ENCODE results near the gene KLHL18. TPM values are rescaled to one million over a fixed set of nuclear protein-coding genes. Genes with fewer than 3 reads are reported as not detected.
"Not testable (repeated sequence)": the region's sequence is repeated elsewhere in the genome, so short reads cannot be mapped to it uniquely, and the experiment has no call there.

KLHL18 gene
- total RNA-seq, 2 experiments from 2014 or later = 28.8 to 32.6 TPM

DNA sequence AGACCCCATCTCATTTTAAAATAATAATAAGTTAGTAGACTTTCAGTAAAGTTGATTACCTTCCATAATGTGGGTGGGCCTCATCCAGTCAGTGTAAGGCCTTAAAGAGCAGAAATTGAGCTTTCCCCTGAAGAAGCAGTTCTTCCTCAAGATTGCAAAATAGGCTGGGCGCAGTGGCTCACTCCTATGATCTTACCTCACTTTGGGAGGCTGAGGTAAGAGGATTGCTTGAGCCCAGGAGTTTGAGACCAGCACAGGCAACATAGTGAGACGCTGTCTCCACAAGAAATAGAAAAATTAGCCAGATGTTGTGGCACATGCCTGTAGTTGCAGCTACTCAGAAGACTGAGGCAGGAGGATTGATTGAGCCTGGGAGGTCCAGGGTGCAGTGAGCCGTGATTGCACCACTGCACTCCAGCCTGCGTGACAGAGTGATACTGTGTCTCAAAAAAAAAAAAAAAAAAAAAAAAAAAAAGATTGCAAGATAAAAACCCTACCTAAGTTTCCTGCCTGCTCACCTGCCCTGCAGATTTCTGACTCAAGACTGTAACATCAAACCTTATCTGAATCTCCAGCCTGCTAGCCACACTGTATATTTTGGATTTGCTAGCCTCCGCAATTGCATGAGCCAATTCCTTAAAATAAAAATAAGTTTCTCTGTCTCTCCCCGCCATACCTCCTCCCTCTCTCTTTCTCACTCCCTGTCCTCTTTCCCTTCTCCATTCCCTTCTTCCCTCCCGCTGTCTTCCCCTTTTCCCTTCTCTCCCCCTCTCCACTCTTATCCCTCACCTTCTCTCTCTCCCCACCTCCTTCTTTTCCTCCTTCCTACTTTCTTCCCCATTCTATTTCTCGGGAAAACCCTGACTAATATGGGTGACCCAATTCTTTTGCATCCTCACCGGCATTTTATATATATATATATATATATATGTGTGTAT is 16.9 kb downstream of the KLHL18 start:
- no peak for DNase-seq
- CTCF ChIA-PET = interaction anchor here (1.5 kb wide), 1 partner anchor 24 kb away, joined by 4 read pairs; no protein-coding TSS in a partner anchor
- H3K27me3 Mint-ChIP-seq = no peaks in the 10 kb centered on the region
- ATAC-seq = no peak
- TF ChIP-seq, protein P1, sequence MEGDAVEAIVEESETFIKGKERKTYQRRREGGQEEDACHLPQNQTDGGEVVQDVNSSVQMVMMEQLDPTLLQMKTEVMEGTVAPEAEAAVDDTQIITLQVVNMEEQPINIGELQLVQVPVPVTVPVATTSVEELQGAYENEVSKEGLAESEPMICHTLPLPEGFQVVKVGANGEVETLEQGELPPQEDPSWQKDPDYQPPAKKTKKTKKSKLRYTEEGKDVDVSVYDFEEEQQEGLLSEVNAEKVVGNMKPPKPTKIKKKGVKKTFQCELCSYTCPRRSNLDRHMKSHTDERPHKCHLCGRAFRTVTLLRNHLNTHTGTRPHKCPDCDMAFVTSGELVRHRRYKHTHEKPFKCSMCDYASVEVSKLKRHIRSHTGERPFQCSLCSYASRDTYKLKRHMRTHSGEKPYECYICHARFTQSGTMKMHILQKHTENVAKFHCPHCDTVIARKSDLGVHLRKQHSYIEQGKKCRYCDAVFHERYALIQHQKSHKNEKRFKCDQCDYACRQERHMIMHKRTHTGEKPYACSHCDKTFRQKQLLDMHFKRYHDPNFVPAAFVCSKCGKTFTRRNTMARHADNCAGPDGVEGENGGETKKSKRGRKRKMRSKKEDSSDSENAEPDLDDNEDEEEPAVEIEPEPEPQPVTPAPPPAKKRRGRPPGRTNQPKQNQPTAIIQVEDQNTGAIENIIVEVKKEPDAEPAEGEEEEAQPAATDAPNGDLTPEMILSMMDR (IDR thresholded peaks at IDR 0.05) = no peak
- H3K4me3 Mint-ChIP-seq = no peak overlapping the region
- H3K4me1 Mint-ChIP-seq (ENCODE audit: low read depth) = peaks cover 36% of the 10 kb centered on the region
- H3K36me3 Mint-ChIP-seq (ENCODE audit: low read depth) = peaks cover 30% of the 10 kb centered on the region
- no peaks in the 10 kb centered on the region for H3K9me3 Mint-ChIP-seq
- POLR2A ChIA-PET = interaction anchor here (1.0 kb wide), 1 partner anchor 10 kb away, joined by 3 read pairs; no protein-coding TSS in a partner anchor
- intact Hi-C loops (cut with micrococcal nuclease) = no loop called here
- no peak overlapping the region for H3K27ac Mint-ChIP-seq

DNA sequence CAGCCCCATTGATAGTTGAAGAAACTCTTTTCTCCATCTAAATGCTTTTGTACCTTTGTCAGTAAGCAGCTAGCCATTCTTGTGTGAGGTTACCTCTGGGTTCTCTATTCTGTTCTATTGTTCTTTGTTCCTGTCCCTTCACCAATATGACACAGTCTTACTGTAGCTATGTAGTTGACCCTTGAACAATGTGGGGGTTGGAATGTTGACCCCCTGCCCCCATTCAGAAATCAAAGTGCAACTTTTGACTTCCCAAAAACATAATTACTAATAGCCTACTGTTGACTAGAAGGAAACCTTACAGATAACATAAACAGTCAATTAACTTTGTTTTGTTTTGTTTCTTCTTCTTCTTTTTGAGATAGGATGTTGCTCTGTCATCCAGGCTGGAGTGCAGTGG is 18.7 kb downstream of the KLHL18 start:
- peaks cover 32% of the 10 kb centered on the region for H3K36me3 Mint-ChIP-seq (ENCODE audit: low read depth)
- H3K27ac Mint-ChIP-seq = no peak overlapping the region
- CTCF ChIA-PET = interaction anchor here (0.8 kb wide), 1 partner anchor 22 kb away, joined by 3 read pairs; no protein-coding TSS in a partner anchor

DNA sequence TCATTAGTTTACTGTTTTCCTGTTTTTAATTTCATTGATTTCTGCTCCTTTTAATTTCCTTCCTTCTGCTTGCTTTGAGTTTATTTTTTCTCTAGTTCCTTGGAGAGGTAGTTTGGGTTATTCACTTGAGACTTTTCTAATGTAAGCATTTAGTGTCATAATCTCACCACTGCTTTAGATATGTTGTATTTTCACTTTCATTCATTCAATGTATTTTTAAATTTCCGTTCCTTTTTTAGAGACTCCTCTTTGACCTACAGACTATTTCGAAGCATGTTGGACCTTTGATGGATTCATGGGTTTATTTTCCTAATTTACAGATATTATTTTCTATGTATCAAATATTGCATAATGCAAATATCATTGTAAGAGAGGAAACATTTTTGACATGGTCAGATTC is 23.3 kb downstream of the KLHL18 start:
- DNase-seq = no peak
- no peak overlapping the region for H3K4me3 Mint-ChIP-seq
- no peaks in the 10 kb centered on the region for H3K27me3 Mint-ChIP-seq
- ATAC-seq = no peak
- intact Hi-C loops (cut with micrococcal nuclease) = no loop called here
- POLR2A ChIA-PET = no interaction called here
- H3K36me3 Mint-ChIP-seq (ENCODE audit: low read depth) = peaks cover 44% of the 10 kb centered on the region
- H3K27ac Mint-ChIP-seq = no peak overlapping the region
- TF ChIP-seq, protein P1 (IDR thresholded peaks at IDR 0.05) = no peak
- H3K9me3 Mint-ChIP-seq = no peaks in the 10 kb centered on the region
- H3K4me1 Mint-ChIP-seq (ENCODE audit: low read depth) = peaks cover 24% of the 10 kb centered on the region
- CTCF ChIA-PET = interaction anchor here (1.3 kb wide), 1 partner anchor 8 kb away, joined by 4 read pairs; no protein-coding TSS in a partner anchor

More for the DNA sequence above, 18.7 kb downstream of the KLHL18 start:
- Mint-ChIP-seq H3K4me1 (ENCODE audit: low read depth) (peaks cover 31% of the 10 kb centered on the region), H3K4me3 (no peak overlapping the region), H3K9me3 (no peaks in the 10 kb centered on the region), H3K27me3 (no peaks in the 10 kb centered on the region)
- DNase-seq = no peak
- POLR2A ChIA-PET = no interaction called here
- intact Hi-C loops (cut with micrococcal nuclease) = no loop called here
- ATAC-seq = no peak
- TF ChIP-seq, protein P1 (IDR thresholded peaks at IDR 0.05) = no peak

DNA sequence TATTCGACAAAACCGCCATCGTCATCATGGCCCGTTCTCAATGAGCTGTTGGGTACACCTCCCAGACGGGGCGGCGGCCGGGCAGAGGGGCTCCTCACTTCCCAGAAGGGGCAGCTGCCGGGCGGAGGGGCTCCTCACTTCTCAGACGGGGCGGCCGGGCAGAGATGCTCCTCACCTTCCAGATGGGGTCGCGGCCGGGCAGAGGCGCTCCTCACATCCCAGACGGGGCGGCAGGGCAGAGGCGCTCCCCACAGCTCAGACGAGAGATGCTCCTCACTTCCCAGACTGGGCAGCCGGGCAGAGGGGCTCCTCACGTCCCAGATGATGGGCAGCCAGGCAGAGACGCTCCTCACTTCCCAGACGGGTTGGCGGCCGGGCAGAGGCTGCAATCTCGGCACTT is 26.5 kb downstream of the KLHL18 start:
- ATAC-seq; H3K9me3 Mint-ChIP-seq; H3K27me3 Mint-ChIP-seq; intact Hi-C loops (cut with micrococcal nuclease); DNase-seq; H3K4me3 Mint-ChIP-seq; CTCF ChIA-PET; H3K27ac Mint-ChIP-seq: not testable (repeated sequence)
- H3K36me3 Mint-ChIP-seq (ENCODE audit: low read depth) = peaks cover 24% of the 10 kb centered on the region
- H3K4me1 Mint-ChIP-seq (ENCODE audit: low read depth) = peaks cover 17% of the 10 kb centered on the region
- POLR2A ChIA-PET = interaction anchor here (0.7 kb wide), 1 partner anchor 10 kb away, joined by 3 read pairs; no protein-coding TSS in a partner anchor

DNA sequence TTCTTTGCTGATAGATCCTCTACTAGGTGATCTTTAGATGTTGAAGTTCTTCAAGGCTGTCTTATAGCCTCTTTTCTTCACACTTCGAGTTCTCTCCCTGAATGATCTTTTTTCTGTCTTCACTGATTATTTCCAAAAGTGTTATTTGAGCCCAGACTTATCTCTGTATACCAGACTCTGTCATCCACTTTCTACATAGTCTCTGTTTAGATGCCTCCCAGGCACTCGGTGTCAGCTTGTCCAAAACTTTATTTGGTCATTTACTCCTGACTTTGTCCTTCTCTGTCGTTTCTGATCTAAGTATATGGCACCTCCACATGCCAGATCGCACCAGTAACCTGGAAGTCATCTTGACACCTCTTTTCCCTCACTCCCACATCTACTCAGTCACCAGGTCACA is 27.6 kb downstream of the KLHL18 start:
- intact Hi-C loops (cut with micrococcal nuclease) = no loop called here
- POLR2A ChIA-PET = no interaction called here

More for the DNA sequence above, 27.6 kb downstream of the KLHL18 start:
- Mint-ChIP-seq H3K27me3 (no peaks in the 10 kb centered on the region), H3K27ac (no peak overlapping the region), H3K4me1 (ENCODE audit: low read depth) (peaks cover 15% of the 10 kb centered on the region), H3K36me3 (ENCODE audit: low read depth) (peaks cover 19% of the 10 kb centered on the region), H3K4me3 (no peak overlapping the region), H3K9me3 (no peaks in the 10 kb centered on the region)
- CTCF ChIA-PET = interaction anchor here (0.7 to 1.9 kb wide), 2 partner anchors 10 to 14 kb away, joined by 3 to 7 read pairs; no protein-coding TSS in a partner anchor
- TF ChIP-seq, protein P1 (IDR thresholded peaks at IDR 0.05) = no peak
- ATAC-seq (no peak), DNase-seq (no peak)
